GM12874 (cell line): ENCODE measurements around the gene C17orf58.
"Not testable (repeated sequence)": the region's sequence is repeated elsewhere in the genome, so short reads cannot be mapped to it uniquely, and the experiment has no call there.

ENCODE experiments used
- TF ChIP-seq, protein P1 (sequence below): IDR thresholded peaks from 2 replicates; pipeline ENCODE4 v1.5.1; 2011; ENCODE audit warnings: low read depth, mild to moderate bottlenecking, control low read depth, low read length, moderate library complexity; ENCODE audit not compliant: insufficient read depth

C17orf58 gene

DNA sequence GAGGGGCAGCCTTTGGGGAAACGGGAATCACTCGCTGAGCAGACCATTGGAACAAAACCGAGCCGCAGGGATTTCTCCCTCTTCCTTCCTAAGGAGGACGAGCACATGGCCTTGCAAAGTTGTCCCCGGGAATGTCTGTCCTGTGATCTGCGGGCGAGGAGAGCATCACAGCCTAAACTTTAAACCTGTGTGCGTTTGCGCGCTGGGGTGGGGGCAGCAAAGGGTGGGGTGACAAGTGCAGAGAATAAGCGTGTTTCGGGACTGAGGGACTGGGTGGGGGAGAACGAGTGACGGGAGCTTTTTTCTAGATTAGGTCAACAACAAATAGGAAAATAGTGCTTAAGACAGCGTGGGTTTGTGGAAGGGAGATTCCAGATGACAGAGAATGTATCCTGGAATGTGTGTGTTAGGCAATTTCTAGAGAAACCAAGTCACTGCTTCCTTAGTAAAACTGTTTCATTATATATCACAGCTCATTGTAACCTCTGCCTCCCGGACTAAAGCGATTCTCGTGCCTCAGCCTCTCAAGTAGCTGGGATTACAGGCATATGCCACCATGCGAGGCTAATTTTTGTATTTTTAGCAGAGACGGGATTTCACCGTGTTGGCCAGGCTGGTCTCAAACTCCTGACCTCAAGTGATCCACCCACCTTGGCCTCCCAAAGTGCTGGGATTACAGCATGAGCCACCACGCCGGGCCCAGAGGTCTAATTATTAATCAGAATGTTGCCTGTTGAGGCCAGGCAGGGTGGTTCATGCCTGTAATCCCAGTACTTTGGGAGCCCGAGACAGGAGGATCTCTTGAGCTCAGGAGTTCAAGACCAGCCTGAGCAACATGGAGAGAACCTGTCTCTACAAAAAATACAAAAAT, at the start of gene C17orf58:
C17orf58 (minus strand) TSS at position 169 of the 871 bp plus-strand sequence. CDS start 271 bp downstream, outside the sequence.
- TF ChIP-seq, protein P1, sequence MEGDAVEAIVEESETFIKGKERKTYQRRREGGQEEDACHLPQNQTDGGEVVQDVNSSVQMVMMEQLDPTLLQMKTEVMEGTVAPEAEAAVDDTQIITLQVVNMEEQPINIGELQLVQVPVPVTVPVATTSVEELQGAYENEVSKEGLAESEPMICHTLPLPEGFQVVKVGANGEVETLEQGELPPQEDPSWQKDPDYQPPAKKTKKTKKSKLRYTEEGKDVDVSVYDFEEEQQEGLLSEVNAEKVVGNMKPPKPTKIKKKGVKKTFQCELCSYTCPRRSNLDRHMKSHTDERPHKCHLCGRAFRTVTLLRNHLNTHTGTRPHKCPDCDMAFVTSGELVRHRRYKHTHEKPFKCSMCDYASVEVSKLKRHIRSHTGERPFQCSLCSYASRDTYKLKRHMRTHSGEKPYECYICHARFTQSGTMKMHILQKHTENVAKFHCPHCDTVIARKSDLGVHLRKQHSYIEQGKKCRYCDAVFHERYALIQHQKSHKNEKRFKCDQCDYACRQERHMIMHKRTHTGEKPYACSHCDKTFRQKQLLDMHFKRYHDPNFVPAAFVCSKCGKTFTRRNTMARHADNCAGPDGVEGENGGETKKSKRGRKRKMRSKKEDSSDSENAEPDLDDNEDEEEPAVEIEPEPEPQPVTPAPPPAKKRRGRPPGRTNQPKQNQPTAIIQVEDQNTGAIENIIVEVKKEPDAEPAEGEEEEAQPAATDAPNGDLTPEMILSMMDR: not testable (repeated sequence)

DNA sequence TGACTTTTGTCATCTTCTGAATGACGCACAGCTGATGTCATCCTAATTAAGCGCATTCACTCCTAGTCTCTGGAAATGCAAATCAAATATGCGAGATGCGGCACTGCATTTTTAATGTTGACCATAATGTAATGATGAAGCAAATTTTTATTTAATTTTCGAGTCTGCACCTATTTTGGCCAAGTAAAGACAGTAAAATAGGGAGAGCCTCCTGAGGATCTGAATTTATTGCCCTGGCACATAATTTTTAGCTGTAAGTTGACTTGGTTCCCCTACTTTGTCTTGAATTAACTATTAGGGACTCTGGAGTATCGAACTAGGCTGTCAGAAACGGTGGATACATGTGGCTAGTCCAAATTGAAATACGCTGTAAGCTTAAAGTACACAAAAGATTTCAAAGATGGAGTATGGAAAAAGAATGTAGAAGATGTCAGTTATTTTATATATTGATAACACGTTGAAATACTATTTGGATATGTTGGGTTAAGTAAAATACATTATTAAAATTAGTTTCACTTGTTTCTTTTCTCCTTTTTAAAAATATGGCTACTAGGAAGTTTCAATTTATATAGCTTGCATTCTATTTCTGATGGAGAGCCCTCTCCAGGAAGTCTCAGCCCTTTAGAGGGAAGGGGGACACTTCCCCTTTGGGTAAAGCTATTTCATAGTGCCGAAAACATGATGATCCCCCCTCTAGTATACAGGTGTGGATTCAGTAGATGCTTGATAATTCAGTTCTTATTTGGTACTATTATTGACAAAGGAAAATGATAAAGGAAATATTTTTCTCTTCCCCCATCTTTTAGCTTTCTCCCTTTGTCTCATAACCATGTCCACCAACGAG, 40.3 kb upstream of the C17orf58 start:
- TF ChIP-seq, protein P1: no peak

DNA sequence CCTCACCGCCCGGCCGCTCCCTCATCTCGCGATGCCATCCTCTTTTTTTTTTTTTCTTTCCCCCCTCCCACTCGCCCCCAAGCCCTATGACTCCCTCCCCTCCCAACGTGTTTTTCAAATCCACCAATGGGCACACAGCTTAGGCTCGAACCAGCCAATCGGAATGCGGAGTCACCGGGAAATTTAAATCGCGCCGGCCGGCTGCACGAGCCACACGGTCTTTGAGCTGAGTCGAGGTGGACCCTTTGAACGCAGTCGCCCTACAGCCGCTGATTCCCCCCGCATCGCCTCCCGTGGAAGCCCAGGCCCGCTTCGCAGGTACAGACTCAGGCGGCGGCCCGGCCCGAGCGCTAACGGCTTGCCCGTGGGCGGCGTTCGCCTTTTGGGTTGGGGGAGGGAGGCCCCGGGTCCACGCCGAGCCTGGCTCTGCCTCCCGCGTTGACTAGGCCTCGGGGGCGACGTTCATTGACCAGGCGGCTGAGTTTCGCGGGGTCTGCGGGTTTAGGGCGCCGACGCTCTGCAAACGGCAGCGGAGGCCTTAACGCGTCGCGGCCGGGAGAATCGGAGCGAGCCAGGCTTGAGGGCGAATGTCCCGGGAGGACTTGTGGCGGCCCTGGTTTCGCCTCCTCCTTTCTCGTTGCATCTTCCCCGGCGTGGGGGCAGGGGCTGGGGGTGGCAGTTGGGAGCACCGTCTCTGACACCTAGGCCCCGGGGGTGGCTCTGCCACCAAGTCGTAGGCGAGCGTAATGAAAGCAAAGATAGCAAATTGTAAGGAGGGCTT, 39.4 kb upstream of the C17orf58 start, which contains the start of gene KPNA2:
KPNA2 (plus strand) TSS at position 213 of the 781 bp plus-strand sequence. CDS start 1,398 bp downstream, outside the sequence.
- TF ChIP-seq, protein P1: no peak

DNA sequence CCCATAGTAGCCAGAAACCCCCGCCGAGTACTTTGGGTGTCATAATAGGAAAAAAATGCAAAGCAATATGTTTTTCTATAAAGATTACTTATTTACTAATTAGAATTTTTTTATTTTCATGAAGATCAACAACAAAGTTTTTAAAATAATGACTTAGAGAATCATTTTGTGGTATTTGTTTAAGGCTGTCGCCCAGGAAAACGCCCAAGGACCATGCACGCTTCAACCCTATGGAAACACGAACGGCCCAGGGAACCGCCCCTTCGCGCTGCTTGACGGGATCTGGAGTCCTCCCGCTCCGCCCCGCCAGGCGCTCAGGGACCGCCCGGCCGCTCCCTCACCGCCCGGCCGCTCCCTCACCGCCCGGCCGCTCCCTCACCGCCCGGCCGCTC, 38.9 kb upstream of the C17orf58 start:
- TF ChIP-seq, protein P1: no peak

DNA sequence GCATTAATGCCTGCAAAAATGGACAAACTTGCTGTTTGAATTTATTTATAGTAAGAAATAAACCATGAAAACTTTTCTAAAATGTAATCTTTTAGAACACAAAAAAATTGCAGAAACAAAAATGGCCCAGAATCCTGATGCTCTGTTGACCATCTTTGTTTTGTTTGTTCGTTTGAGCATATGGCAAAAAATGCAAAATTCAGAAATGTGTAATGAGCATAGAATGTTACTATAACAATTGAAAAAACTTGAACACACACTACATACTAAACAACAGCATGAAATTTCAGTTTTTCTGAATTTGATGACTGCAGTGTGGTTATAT, 38.1 kb upstream of the C17orf58 start:
- TF ChIP-seq, protein P1: no peak

DNA sequence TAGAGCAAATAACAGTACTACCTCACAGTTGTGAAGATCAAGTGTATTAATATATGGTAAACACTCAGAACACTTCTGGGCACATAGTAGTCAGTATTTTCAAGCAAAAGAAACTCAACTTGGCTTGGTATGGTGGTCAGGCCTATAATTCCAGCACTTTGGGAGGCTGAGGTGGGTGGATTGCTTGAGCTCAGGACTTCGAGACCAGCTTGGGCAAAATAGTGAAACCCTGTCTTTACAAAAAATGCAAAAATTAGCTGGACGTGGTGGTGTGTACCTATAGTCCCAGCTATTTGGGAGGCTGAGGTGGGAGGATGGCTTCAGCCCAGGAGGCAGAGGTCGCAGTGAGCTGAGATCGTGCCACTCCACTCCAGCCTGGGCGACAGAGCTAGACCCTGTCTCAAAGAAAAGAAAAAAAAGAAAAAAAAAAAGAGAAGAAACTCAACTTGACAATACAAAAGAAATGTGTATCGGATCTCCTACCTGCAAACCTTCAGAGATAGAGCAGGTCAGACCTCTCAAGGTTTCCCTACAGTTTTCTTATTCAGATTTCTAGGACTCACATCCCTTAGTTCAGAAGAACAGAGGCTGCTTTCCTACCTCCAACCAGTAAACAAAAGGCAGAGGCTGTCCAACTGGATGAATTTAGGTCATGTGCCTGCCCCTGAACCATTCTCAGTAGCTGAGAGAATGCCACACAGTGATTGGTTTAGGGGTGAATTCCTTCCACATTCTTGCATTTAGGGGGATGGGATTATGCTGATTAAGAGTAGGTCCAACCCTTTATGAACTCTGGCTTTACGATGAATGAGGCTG, 37.6 kb upstream of the C17orf58 start:
- TF ChIP-seq, protein P1: no peak
